HepG2 (cell line): ENCODE data around the gene ARHGAP35. TPM values are rescaled to one million over a fixed set of nuclear protein-coding genes. Genes with fewer than 3 reads are reported as not detected.
A peak's percentile ranks its signal among the peaks of the same experiment; 100 is the strongest.

Experiments used
- ATF7-NPFF ChIP-seq: sonication (generic); formaldehyde crosslinking; IDR thresholded peaks from 2 replicates; pipeline ENCODE4 v1.8.1; 2023; ENCODE audit warnings: mild to moderate bottlenecking, low read depth, missing genetic modification reagents, moderate library complexity
- CAMTA2 ChIP-seq: sonication (generic); formaldehyde crosslinking; IDR thresholded peaks from 2 replicates; pipeline ENCODE4 v1.4.0; 2020; ENCODE audit warnings: mild to moderate bottlenecking, missing genetic modification reagents, borderline replicate concordance
- FIP1L1 ChIP-seq: fragments of 200-400 bp; formaldehyde crosslinking; IDR thresholded peaks from 2 replicates; pipeline ENCODE4 v1.6.1; 2018; ENCODE audit warnings: low read depth, mild to moderate bottlenecking, low read length, moderate library complexity, borderline replicate concordance; ENCODE audit not compliant: insufficient read depth
- FLYWCH1 ChIP-seq: sonication (generic); formaldehyde crosslinking; IDR thresholded peaks from 2 replicates; pipeline ENCODE4 v1.8.1; 2023; ENCODE audit warnings: mild to moderate bottlenecking, missing genetic modification reagents
- FOXA1 ChIP-seq, 2 experiments: fragments of 450-650 bp in 1 of 2; sonication (generic) in 1 of 2; formaldehyde crosslinking in 1 of 2; IDR thresholded peaks; 2 replicates each; pipeline versions ENCODE4 v1.4.0 to v1.6.1; 2016 to 2020; ENCODE audit warnings: missing genetic modification reagents in 1 of 2
- FOXP1 ChIP-seq, 2 experiments: fragments of 450-650 bp in 1 of 2; IDR thresholded peaks; 2 replicates each; pipeline ENCODE4 v1.6.1; 2017 to 2018; ENCODE audit warnings: antibody characterized with exemption in 1 of 2
- GATA4 ChIP-seq: sonication (generic); IDR thresholded peaks from 2 replicates; pipeline ENCODE4 v1.6.1; 2016; ENCODE audit warnings: antibody characterized with exemption, low read depth, borderline replicate concordance
- GLI4 ChIP-seq: sonication (generic); formaldehyde crosslinking; IDR thresholded peaks from 2 replicates; pipeline ENCODE4 v1.5.1; 2020; ENCODE audit warnings: missing genetic modification reagents, mild to moderate bottlenecking, moderate library complexity, borderline replicate concordance
- HOXA9 ChIP-seq: sonication (generic); formaldehyde crosslinking; IDR thresholded peaks from 2 replicates; pipeline ENCODE4 v1.8.1; 2022; ENCODE audit warnings: missing genetic modification reagents, mild to moderate bottlenecking, moderate library complexity, borderline replicate concordance
- JARID2 ChIP-seq: sonication (generic); formaldehyde crosslinking; IDR thresholded peaks from 2 replicates; pipeline ENCODE4 v1.8.1; 2023; ENCODE audit warnings: missing genetic modification reagents, inconsistent platforms; ENCODE audit not compliant: insufficient replicate concordance
- MXD4 ChIP-seq: IDR thresholded peaks from 2 replicates; pipeline ENCODE4 v1.6.1; 2016; ENCODE audit warnings: mild to moderate bottlenecking, missing biosample characterization, missing genetic modification reagents
- MYNN ChIP-seq: sonication (generic); formaldehyde crosslinking; IDR thresholded peaks from 2 replicates; pipeline ENCODE4 v1.4.0; 2020; ENCODE audit warnings: mild to moderate bottlenecking, low read depth, missing genetic modification reagents
- SNAI1 ChIP-seq: sonication (generic); formaldehyde crosslinking; IDR thresholded peaks from 2 replicates; pipeline ENCODE4 v1.5.0; 2020; ENCODE audit warnings: mild to moderate bottlenecking, missing genetic modification reagents, borderline replicate concordance
- ZFP1 ChIP-seq: IDR thresholded peaks from 2 replicates; pipeline ENCODE4 v1.6.1; 2016
- ZNF432 ChIP-seq: sonication (generic); formaldehyde crosslinking; IDR thresholded peaks from 2 replicates; pipeline ENCODE4 v1.5.0; 2020; ENCODE audit warnings: missing genetic modification reagents, mild to moderate bottlenecking, borderline replicate concordance
- ZNF441 ChIP-seq: sonication (generic); formaldehyde crosslinking; IDR thresholded peaks from 2 replicates; pipeline ENCODE4 v1.7.0; 2021; ENCODE audit warnings: missing genetic modification reagents, borderline replicate concordance
- ZNF468 ChIP-seq: sonication (generic); formaldehyde crosslinking; IDR thresholded peaks from 2 replicates; pipeline ENCODE4 v1.8.0; 2022; ENCODE audit warnings: mild to moderate bottlenecking, moderate library complexity, missing genetic modification reagents
- ZNF512B ChIP-seq: sonication (generic); formaldehyde crosslinking; IDR thresholded peaks from 2 replicates; pipeline ENCODE4 v1.5.1; 2020; ENCODE audit warnings: missing genetic modification reagents, mild to moderate bottlenecking, borderline replicate concordance
- ZSCAN25 ChIP-seq: sonication (generic); formaldehyde crosslinking; IDR thresholded peaks from 2 replicates; pipeline ENCODE4 v1.8.0; 2022; ENCODE audit warnings: mild to moderate bottlenecking, missing genetic modification reagents
- polyA plus RNA-seq, 8 experiments: library from polyadenylated mRNA; depleted of rRNA in 3 of 8; stranded (reverse) in 7 of 8; unstranded in 1 of 8; fragments of >200 nt; fragmentation: Illumina TruSeq in 4 of 8; extraction: Trizol in 4 of 8; gene quantifications; 2 replicates each; pipeline versions ENCODE4 v1.2.1 to v1.2.3, GENCODE V29; 2011 to 2016; ENCODE audit warnings: low read depth in 4 of 8, missing spikeins in 1 of 8, mixed read lengths in 1 of 8; ENCODE audit not compliant: insufficient read depth in 1 of 8
- total RNA-seq, 5 experiments: library from RNA; depleted of rRNA; stranded (reverse); fragments of >200 nt; fragmentation: Illumina TruSeq; extraction: Trizol; gene quantifications; 2 replicates each; pipeline ENCODE4 v1.2.3, GENCODE V29; 2016; ENCODE audit warnings: low read depth in 1 of 5
- TF ChIP-seq, protein P1 (sequence below): sonication (generic); formaldehyde crosslinking; IDR thresholded peaks from 2 replicates; pipeline ENCODE4 v1.5.1; 2020; ENCODE audit warnings: missing genetic modification reagents, mild to moderate bottlenecking, borderline replicate concordance
- TF ChIP-seq, protein P2 (sequence below): sonication (generic); formaldehyde crosslinking; IDR thresholded peaks from 2 replicates; pipeline ENCODE4 v1.4.0; 2020; ENCODE audit warnings: mild to moderate bottlenecking, missing genetic modification reagents

Gene ARHGAP35
- total and polyA plus RNA-seq, 2 of the 13 experiments (the other 11 are each of a cell fraction or from before 2014, with no cell fraction given), result 30.1 to 30.2 TPM

DNA sequence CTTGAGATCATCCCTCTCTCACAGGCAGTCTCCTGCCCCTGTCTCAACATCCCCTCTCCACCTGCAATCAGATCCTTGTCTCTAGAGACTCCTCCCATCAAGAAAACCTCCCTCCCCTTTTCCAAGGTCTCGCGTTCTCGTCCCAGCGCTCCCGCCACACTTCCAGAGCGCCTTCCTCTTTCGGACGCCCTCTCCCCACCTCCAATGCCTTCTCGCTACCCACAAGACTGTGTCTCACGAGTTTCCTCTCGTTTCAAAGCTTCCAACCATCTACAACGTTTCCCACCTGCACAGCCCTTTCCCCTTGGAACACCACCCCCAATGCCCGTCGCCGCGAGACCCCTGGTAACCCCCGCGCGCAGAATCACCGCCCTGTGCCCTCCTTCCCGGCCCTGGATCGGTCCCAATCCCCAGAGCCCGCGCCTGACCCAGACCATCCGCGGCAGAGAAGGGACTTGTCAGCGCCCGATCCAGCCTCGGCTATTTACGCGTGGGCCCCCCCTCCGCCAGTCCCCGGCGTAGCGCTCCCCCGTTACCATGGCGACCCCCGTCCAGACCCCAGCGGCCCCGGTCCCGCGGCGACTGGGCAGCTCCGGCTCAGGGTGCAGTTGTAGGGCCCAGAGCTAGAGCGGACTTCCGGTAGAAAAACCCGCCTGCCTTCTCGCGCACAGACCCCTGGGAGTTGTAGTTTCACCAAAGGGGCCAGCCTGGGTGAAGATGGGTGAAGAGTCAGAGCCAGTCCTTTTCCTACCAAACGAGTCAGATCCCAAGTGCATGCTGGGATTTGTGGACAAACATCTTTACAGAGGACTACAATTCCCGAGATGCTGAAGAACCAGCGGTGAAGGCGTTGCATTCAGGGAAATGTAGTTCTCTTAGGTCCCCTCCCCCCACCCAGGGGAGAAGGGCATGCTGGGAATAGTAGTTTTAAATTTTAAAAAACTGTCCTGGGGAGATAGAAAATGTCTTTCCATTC lies 10.3 kb upstream of the ARHGAP35 start, which contains the start of gene AP2S1 (continued):
- TF ChIP-seq, protein P1, sequence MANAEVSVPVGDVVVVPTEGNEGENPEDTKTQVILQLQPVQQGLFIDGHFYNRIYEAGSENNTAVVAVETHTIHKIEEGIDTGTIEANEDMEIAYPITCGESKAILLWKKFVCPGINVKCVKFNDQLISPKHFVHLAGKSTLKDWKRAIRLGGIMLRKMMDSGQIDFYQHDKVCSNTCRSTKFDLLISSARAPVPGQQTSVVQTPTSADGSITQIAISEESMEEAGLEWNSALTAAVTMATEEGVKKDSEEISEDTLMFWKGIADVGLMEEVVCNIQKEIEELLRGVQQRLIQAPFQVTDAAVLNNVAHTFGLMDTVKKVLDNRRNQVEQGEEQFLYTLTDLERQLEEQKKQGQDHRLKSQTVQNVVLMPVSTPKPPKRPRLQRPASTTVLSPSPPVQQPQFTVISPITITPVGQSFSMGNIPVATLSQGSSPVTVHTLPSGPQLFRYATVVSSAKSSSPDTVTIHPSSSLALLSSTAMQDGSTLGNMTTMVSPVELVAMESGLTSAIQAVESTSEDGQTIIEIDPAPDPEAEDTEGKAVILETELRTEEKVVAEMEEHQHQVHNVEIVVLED (CRISPR knock-in tag), result peak; percentile 78
- no peak; the same call in 1 of the 2 replicates for TF ChIP-seq MXD4
- no peak for TF ChIP-seq FIP1L1
- TF ChIP-seq, protein P2, sequence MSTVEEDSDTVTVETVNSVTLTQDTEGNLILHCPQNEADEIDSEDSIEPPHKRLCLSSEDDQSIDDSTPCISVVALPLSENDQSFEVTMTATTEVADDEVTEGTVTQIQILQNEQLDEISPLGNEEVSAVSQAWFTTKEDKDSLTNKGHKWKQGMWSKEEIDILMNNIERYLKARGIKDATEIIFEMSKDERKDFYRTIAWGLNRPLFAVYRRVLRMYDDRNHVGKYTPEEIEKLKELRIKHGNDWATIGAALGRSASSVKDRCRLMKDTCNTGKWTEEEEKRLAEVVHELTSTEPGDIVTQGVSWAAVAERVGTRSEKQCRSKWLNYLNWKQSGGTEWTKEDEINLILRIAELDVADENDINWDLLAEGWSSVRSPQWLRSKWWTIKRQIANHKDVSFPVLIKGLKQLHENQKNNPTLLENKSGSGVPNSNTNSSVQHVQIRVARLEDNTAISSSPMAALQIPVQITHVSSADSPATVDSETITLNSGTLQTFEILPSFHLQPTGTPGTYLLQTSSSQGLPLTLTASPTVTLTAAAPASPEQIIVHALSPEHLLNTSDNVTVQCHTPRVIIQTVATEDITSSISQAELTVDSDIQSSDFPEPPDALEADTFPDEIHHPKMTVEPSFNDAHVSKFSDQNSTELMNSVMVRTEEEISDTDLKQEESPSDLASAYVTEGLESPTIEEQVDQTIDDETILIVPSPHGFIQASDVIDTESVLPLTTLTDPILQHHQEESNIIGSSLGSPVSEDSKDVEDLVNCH, result no peak
- TF ChIP-seq ZSCAN25, result peak; percentile 63; the same call in 1 of the 2 replicates
- no peak for TF ChIP-seq ZNF512B (CRISPR knock-in tag)
- TF ChIP-seq ZFP1 (CRISPR knock-in tag), result no peak
- TF ChIP-seq FOXP1 (IDR thresholded peaks at IDR 0.05), result no peak
- no peak for TF ChIP-seq FOXP1 (CRISPR knock-in tag; IDR thresholded peaks at IDR 0.05)
- no peak for TF ChIP-seq ZNF432 (CRISPR knock-in tag)
- no peak for TF ChIP-seq GATA4
- TF ChIP-seq HOXA9, result no peak
- TF ChIP-seq FLYWCH1 (CRISPR knock-in tag), result no peak
- TF ChIP-seq MYNN, result 0 out of 2 replicates have a peak, but pooled peaks have one; percentile 45
- TF ChIP-seq JARID2 (CRISPR knock-in tag), result no peak
- no peak for TF ChIP-seq ZNF468
- no peak for TF ChIP-seq SNAI1 (CRISPR knock-in tag)
- 0 out of 2 replicates have a peak, but pooled peaks have one; percentile 35 for TF ChIP-seq CAMTA2 (CRISPR knock-in tag)
- 0 out of 2 replicates have a peak, but pooled peaks have one; percentile 63 for TF ChIP-seq ZNF441
- TF ChIP-seq FOXA1 (IDR thresholded peaks at IDR 0.05), result no peak
- peak; percentile 6; the same call in 1 of the 2 replicates for TF ChIP-seq FOXA1 (CRISPR knock-in tag; IDR thresholded peaks at IDR 0.05)
- 0 out of 2 replicates have a peak, but pooled peaks have one; percentile 65 for TF ChIP-seq ATF7-NPFF
- no peak for TF ChIP-seq GLI4 (CRISPR knock-in tag)
